IPS DF 6.9 (cell line): ENCODE measurements around the gene DCP2.

Source experiments
- DNase-seq: peaks from one replicate; pipeline ENCODE4 v3.0.0-alpha.2; 2013; ENCODE audit warnings: low read depth, low spot score
- H3K27ac ChIP-seq: one replicate; pipeline ENCODE4 v1.5.1; 2013; ENCODE audit warnings: low read length, control low read depth
- H3K27me3 ChIP-seq: 2 replicates; pipeline ENCODE4 v1.6.1; 2013; ENCODE audit warnings: mild to moderate bottlenecking, low read length; ENCODE audit not compliant: control insufficient read depth, insufficient read depth
- H3K36me3 ChIP-seq: 2 replicates; pipeline ENCODE4 v1.6.1; 2013; ENCODE audit warnings: low read length; ENCODE audit not compliant: control insufficient read depth, insufficient read depth
- H3K4me1 ChIP-seq: 2 replicates; pipeline ENCODE4 v1.6.1; 2013; ENCODE audit warnings: low read length; ENCODE audit not compliant: control insufficient read depth, insufficient read depth
- H3K4me3 ChIP-seq: 2 replicates; pipeline ENCODE4 v1.5.1; 2013; ENCODE audit warnings: mild to moderate bottlenecking, low read length
- H3K9me3 ChIP-seq: 2 replicates; pipeline ENCODE4 v1.6.1; 2013; ENCODE audit warnings: low read length, inconsistent platforms; ENCODE audit not compliant: control insufficient read depth, insufficient read depth
- WGBS: extraction: QIAGEN DNeasy Blood & Tissue Kit; methylation state at CpG from one replicate; pipeline ENCODE4 v1.1.7; 2013; ENCODE audit warnings: mixed read lengths, missing lambda C conversion rate; ENCODE audit not compliant: insufficient read length, insufficient coverage; 5-methylcytosine and 5-hydroxymethylcytosine counted together

Gene DCP2

GRCh38 chr5:113056988-113057387 is 80.4 kb downstream of the DCP2 start:
- Histone ChIP-seq H3K4me1 (no peaks in the 10 kb centered on the region; the same call in 1 of the 2 replicates), H3K36me3 (peaks cover 2% of the 10 kb centered on the region; the same call in 1 of the 2 replicates)
- no CpG with 5 or more reads among the region's 5 CpGs for WGBS

GRCh38 chr5:113057557-113057984 is 81.0 kb downstream of the DCP2 start:
- Histone ChIP-seq H3K36me3 (peaks cover 2% of the 10 kb centered on the region; the same call in 1 of the 2 replicates), H3K4me1 (no peaks in the 10 kb centered on the region; the same call in 1 of the 2 replicates), H3K4me3 (no peak overlapping the region), H3K27me3 (no peaks in the 10 kb centered on the region), H3K27ac (no peak overlapping the region), H3K9me3 (no peaks in the 10 kb centered on the region)
- DNase-seq = no peak
- WGBS = no CpG with 5 or more reads among the region's 14 CpGs

More at GRCh38 chr5:113056988-113057387, 80.4 kb downstream of the DCP2 start:
- H3K27me3 ChIP-seq = no peaks in the 10 kb centered on the region
- no peak overlapping the region for H3K27ac ChIP-seq
- DNase-seq = no peak
- no peaks in the 10 kb centered on the region for H3K9me3 ChIP-seq
- H3K4me3 ChIP-seq = no peak overlapping the region

GRCh38 chr5:113058269-113058668 is 81.7 kb downstream of the DCP2 start:
- Histone ChIP-seq H3K4me3 (no peak overlapping the region), H3K9me3 (no peaks in the 10 kb centered on the region), H3K4me1 (no peaks in the 10 kb centered on the region; the same call in 1 of the 2 replicates), H3K27ac (no peak overlapping the region), H3K36me3 (peaks cover 4% of the 10 kb centered on the region; the same call in 1 of the 2 replicates), H3K27me3 (no peaks in the 10 kb centered on the region)
- DNase-seq = no peak
- WGBS = no CpG with 5 or more reads among the region's 5 CpGs

GRCh38 chr5:113058706-113059226 is 82.2 kb downstream of the DCP2 start:
- no peak overlapping the region for H3K27ac ChIP-seq
- no peak for DNase-seq
- H3K9me3 ChIP-seq = no peaks in the 10 kb centered on the region
- WGBS = no CpG with 5 or more reads among the region's 6 CpGs
- no peaks in the 10 kb centered on the region; the same call in 1 of the 2 replicates for H3K4me1 ChIP-seq
- no peaks in the 10 kb centered on the region for H3K27me3 ChIP-seq
- H3K36me3 ChIP-seq = peaks cover 3% of the 10 kb centered on the region; the same call in 1 of the 2 replicates
- H3K4me3 ChIP-seq = no peak overlapping the region

GRCh38 chr5:113059232-113060040 is 82.8 kb downstream of the DCP2 start:
- peaks cover 3% of the 10 kb centered on the region; the same call in 1 of the 2 replicates for H3K36me3 ChIP-seq
- no peak overlapping the region for H3K4me3 ChIP-seq
- H3K9me3 ChIP-seq = no peaks in the 10 kb centered on the region
- no peaks in the 10 kb centered on the region; the same call in 1 of the 2 replicates for H3K4me1 ChIP-seq
- H3K27me3 ChIP-seq = no peaks in the 10 kb centered on the region
- no CpG with 5 or more reads among the region's 19 CpGs for WGBS
- no peak overlapping the region for H3K27ac ChIP-seq
- DNase-seq = no peak

GRCh38 chr5:113060408-113061025 is 83.9 kb downstream of the DCP2 start:
- Histone ChIP-seq H3K27ac (no peak overlapping the region), H3K27me3 (no peaks in the 10 kb centered on the region), H3K4me3 (no peak overlapping the region), H3K36me3 (peaks cover 3% of the 10 kb centered on the region; the same call in 1 of the 2 replicates), H3K9me3 (no peaks in the 10 kb centered on the region), H3K4me1 (no peaks in the 10 kb centered on the region; the same call in 1 of the 2 replicates)
- no peak for DNase-seq
- no CpG with 5 or more reads among the region's 4 CpGs for WGBS

- Histone ChIP-seq H3K27ac (no peak overlapping the region), H3K4me3 (no peak overlapping the region), H3K9me3 (no peaks in the 10 kb centered on the region), H3K4me1 (no peaks in the 10 kb centered on the region; the same call in 1 of the 2 replicates), H3K27me3 (no peaks in the 10 kb centered on the region), H3K36me3 (peaks cover 7% of the 10 kb centered on the region)
- WGBS = no CpG with 5 or more reads among the region's 5 CpGs
- no peak for DNase-seq
Observed at GRCh38 chr5:113061846-113062780, 85.5 kb downstream of the DCP2 start.

GRCh38 chr5:113062869-113063508 is 86.4 kb downstream of the DCP2 start:
- no CpG with 5 or more reads among the region's 6 CpGs for WGBS
- Histone ChIP-seq H3K4me3 (no peak overlapping the region), H3K36me3 (peaks cover 7% of the 10 kb centered on the region)

GRCh38 chr5:113063927-113064326 is 87.3 kb downstream of the DCP2 start:
- WGBS = no CpG with 5 or more reads among the region's 12 CpGs
- peaks cover 7% of the 10 kb centered on the region for H3K36me3 ChIP-seq
- H3K27me3 ChIP-seq = no peaks in the 10 kb centered on the region
- no peak overlapping the region for H3K4me3 ChIP-seq
- no peaks in the 10 kb centered on the region for H3K9me3 ChIP-seq
- DNase-seq = no peak
- H3K4me1 ChIP-seq = no peaks in the 10 kb centered on the region; the same call in 1 of the 2 replicates
- H3K27ac ChIP-seq = no peak overlapping the region

More at GRCh38 chr5:113062869-113063508, 86.4 kb downstream of the DCP2 start:
- Histone ChIP-seq H3K9me3 (no peaks in the 10 kb centered on the region), H3K27ac (no peak overlapping the region), H3K4me1 (no peaks in the 10 kb centered on the region; the same call in 1 of the 2 replicates), H3K27me3 (no peaks in the 10 kb centered on the region)
- DNase-seq = no peak
